ENCODE results near the gene BAG1.

Gene BAG1

DNA sequence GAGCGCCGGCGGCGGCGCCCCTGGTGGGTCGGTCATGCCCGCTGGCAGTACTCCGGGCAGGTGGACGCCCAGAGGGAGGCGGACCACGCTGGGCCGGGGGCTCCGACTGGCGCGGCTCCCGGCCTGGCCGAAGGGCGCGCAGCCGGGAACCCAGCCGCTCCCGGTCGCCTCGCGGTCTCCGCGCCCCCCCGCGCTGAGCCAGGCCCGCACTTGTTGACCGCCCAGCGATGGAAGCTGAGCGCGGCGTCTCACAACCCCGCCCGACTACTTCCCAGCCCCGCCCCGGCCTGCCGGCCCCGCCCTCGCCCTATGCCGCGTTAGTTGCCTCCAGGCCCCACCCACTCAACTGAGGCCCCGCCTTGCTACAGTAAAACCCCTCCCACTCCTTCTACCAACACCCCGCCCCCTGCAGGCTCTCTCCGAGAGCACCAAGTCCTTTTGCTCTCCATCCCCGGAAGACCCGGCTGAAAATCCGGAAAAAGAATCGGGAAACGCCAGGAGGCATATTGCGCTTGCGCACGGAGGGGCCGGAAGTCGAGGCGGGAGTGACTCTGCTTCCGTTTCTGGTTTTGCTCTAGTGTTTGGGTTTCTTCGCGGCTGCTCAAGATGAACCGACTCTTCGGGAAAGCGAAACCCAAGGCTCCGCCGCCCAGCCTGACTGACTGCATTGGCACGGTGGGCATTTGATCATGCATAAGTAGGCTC is at the start of gene BAG1, which contains the start of gene CHMP5:
BAG1 (minus strand) TSS at position 236 of the 705 bp plus-strand sequence.
CHMP5 (plus strand) TSS at position 577 of the 705 bp plus-strand sequence; CDS start at position 607, 30 bp downstream.
- DNase-seq: peak; percentile 99 to 100

DNA sequence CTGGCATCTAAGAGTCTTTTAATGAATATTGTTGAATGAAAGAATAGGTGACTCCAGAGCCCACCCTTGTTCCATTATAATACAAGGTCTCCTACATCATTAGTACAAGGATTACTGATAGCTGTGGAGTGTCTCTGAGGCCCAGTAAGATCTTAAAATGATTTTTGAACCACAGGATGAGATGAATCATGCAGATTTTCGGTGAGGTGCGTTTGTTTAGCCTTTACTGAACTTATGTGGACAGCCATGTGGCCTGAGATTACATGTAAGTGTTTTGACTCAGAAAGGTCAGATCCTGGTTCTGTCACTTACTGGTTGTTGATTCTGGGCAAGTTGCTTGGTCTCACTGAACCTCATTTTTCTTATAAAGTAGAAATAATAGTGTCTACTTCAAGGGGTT is 47.4 kb upstream of the BAG1 start:
- DNase-seq: no peak

- DNase-seq: no peak
Observed at GRCh38 chr9:33310748-33311147, 46.2 kb upstream of the BAG1 start.

- DNase-seq: no peak
Observed at GRCh38 chr9:33309903-33310302, 45.4 kb upstream of the BAG1 start.

- DNase-seq: no peak
Observed at GRCh38 chr9:33307067-33307466, 42.6 kb upstream of the BAG1 start.

DNA sequence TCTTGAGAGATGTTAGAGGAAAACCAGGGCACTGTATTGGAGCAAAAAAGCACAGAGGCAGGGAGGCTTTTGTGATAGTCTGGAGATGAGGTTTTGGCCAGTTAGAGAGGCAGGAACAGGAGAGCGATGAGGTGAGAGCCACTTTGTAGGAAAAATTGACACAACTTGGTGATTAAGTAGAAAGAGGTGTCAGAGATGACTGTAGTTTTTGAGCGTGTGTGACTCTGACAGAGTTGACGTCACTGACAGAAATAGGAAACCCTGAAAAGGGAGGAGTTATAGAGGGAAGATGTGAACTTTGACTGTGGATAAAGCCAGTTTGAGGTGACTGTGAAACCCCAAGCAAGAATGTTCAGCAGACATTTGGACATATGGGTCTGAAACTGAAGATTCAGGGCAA is 41.5 kb upstream of the BAG1 start:
- no peak for DNase-seq

GRCh38 chr9:33304362-33304761 is 39.9 kb upstream of the BAG1 start:
- no peak for DNase-seq

- no peak for DNase-seq
Observed at GRCh38 chr9:33300546-33300945, 36.0 kb upstream of the BAG1 start.

DNA sequence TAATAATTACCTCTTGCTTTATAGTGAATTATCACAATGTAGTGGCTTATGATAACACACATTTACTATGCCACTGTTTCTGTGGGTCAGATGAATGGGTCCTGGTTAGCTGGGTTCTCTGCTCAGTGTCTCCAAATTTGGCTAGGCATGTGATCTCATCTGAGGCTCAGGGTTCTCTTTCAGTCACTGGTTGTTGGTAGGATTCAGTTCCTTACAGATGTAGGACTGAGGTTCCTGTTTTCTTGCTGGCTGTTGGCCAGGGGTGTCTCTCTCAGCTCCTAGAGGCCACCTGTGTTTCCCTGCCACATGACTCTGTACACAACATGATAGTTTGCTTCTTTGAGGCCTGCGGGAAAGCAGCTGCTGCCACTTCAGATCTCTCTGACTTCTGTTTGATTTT is 32.9 kb upstream of the BAG1 start:
- DNase-seq: no peak

DNA sequence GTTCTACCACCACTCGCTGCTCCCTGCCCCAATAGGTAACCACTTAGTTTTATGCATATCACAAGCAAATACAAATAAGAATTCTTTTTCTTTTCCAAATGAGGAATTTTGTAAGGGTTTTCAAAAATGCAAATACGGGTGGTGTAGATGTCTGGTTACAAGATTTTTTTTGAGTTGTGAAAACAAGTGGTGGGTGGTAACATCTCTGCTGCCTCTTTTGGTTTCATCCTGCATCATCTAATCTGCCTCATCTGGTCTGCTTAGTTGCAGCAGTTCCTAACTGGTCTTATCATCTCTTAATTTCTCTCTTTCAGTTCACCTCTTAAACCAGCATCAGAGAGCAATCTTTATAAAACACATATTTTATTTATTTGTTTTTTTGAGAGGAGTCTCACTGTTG is 31.1 kb upstream of the BAG1 start:
- DNase-seq: no peak

DNA sequence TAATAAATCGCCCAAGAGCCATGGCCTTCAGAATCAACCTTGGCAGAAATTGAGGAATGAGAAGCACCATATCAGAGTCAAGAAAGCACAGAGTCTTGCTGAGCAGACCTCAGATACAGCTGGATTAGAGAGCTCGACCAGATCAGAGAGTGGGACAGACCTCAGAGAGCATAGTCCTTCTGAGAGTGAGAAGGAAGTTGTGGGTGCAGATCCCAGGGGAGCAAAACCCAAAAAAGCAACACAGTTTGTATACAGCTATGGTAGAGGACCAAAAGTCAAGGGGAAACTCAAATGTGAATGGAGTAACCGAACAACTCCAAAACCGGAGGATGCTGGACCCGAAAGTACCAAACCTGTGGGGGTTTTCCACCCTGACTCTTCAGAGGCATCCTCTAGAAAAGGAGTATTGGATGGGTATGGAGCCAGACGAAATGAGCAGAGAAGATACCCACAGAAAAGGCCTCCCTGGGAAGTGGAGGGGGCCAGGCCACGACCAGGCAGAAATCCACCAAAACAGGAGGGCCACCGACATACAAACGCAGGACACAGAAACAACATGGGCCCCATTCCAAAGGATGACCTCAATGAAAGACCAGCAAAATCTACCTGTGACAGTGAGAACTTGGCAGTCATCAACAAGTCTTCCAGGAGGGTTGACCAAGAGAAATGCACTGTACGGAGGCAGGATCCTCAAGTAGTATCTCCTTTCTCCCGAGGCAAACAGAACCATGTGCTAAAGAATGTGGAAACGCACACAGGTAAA is 30.3 kb upstream of the BAG1 start:
- DNase-seq: no peak

GRCh38 chr9:33293782-33294181 is 29.3 kb upstream of the BAG1 start:
- no peak for DNase-seq

GRCh38 chr9:33291901-33292300 is 27.4 kb upstream of the BAG1 start:
- DNase-seq: no peak

DNA sequence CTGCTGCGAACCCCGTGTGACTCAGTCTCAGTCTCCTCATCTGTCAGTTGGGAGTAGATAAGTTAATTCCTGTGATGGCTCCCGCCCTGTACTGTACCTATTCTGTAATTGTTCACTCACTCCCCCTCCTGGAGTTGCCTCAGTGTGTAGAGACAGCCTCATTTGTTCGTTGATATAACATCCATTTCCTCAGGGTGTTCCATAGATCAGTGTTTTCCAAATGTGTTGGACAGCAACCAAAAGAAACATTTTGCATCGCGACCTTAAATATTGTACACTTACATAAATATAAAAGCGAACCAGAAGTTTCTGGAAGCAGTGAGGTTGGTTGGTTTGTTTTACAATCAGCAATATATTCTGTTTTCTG is 26.5 kb upstream of the BAG1 start:
- no peak for DNase-seq

DNA sequence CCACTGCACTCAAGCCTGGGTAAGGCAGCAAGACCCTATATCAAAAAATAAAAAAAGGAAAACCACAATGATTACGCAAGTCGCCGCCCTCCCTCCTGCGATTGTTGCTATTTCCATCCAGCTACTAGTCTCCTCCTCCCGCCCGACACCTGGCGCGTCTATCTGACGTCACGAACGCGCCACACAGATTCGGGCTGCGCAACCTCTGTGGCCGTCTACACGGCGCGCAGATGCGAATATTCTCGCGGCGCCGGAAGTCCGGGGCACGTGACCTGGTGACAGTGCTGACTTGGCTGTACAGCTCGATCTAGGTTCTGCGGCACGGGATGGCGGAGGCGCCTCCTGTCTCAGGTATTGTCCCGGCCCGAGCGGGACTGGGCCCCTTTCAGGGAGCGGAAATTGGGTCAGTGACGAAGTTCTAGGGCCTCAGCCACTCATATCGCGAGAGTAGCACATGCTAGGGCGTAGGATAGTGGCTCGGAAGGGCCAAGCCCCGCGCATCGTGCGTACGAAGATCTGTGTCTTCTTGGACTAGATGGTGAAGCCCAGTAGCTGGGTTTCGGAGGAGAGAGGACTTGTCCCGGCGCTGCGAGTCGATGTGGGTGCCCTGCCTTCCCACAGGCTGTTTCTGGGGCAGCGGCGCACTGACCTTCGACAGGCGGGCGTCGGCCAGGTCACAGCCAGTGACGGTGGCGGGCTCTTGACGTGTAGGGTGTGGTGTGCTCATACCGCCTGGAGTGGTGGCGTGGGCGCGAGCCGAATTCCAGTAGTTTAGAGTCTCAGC is 25.9 kb upstream of the BAG1 start, which contains the start of gene NFX1:
NFX1 (plus strand) TSS at position 270 of the 784 bp plus-strand sequence; CDS start at position 327, 57 bp downstream.
- peak; percentile 98 for DNase-seq

GRCh38 chr9:33289936-33290246 is 25.4 kb upstream of the BAG1 start:
- DNase-seq: no peak

DNA sequence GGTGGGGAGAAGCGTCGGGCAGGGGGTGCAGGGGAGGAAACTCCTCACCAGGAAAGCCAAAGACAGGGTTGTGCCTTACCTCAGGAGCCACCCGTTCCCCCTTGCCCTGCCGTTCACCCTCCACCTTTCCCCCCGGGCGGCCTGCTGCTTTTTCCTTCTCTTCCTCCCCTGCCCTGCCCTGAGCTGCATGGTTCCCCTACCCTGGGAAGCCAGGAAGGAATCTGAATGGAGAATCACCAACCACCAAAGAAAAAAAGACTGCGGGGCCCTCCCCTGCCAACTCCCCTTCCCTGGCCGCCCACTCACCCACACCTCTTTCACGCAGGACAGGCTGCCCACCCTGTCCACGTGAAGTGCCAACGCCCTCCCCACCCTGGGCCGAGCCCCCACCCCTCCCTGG is 25.0 kb upstream of the BAG1 start:
- DNase-seq: no peak

- no peak for DNase-seq
Observed at GRCh38 chr9:33288828-33289483, 24.4 kb upstream of the BAG1 start.

DNA sequence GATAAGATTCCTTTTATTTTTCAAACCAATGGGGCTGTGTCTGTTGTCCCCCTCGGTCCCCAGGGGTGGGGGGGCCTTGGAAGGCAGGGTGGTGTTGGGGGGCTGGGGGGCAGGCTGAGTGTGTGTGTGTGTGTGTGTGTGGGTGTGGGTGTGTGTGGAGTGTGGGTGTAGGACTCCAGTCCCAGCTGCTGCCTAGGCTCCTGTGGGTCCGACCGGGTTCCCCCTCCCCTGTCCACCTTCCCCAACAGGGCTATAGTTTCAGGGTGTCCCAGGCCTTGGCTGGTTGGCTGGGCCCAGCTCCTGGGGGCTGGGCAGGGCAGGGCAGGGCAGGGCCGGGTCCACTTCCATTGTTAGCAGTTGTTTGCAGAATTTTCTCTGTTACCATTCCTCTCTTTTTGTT is 23.7 kb upstream of the BAG1 start:
- DNase-seq: no peak

DNA sequence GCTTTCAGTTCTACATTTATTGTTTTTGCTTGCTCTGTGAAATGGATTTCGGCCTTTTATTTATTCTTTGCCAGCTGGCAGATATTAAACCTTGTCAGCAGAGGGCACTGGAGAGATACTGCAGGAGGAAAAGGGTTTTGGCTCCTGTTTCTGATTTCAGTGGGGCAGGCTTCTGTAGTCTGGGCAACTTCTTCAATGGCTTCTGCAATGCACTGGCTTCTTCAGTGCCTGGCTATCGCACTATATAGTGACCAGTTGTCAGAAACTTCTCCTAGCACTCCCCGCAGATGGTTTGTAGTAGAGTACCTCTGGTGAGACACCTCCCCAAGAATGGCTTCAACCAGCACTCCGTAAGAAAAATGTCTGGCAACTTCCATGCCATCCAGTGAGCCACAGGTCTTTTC is 22.6 kb upstream of the BAG1 start:
- peak; percentile 51 to 79 for DNase-seq

DNA sequence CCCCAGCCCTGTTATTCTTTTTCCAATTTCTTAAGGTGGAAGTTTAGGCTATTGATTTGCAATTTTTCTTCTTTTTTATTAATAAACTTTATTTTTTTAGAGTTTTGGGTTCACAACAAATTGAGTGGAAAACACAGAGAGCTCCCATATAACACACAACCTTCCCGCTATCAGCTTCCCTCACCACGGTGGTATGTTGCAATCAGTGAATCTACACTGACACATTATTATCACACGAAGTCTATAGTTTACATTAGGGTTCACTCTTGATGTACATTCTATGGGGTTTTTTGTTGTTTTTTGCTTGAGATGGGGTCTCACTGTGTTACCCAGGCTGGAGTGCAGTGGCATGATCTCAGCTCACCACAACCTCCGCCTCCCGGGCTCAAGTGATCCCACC is 21.0 kb upstream of the BAG1 start:
- no peak for DNase-seq

DNA sequence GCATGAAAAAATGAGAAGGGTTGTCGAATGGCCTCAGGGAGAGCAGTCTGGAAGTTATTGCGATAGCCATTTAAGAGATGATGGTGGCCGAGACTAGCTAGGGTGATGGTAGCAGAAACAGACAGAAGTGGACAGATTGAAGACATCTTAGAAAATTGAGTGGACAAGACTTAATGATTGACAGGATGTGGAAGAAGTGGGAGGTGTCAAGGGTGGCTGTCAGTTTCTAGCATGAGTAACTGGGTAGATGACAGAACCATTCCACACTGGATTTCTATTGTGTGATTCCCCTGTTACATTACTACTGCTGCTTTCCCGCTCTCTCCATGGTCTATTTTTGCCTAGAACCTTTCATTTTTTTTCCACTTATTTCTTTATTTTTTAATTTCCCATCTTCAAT is 13.0 kb upstream of the BAG1 start:
- DNase-seq: no peak

GRCh38 chr9:33273972-33274328 is 9.4 kb upstream of the BAG1 start:
- no peak for DNase-seq
